ENCODE data around the gene B4GALNT4.
"Not testable (repeated sequence)": the region's sequence is repeated elsewhere in the genome, so short reads cannot be mapped to it uniquely, and the experiment has no call there.

B4GALNT4 gene

DNA sequence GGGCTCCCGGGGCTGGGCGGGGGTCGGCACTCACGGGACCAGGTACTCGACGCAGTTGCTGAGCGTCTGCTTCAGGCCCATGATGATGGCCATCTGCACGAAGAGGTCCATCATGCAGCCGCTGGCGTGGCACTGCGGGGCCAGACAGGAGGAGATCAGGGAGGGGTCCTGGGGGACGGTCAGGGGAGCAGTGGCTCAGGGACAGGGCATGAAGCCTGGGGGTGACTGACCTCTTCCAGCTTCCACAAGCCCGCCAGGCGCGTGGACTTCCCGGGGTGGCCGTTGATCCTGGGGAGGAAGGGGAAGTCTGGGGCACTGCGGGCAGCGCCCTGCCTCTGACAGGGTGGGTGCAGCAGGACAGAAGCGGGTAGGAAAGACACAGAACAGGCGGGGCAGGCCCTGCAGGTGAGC is 51.6 kb downstream of the B4GALNT4 start:
- no peak for DNase-seq (ENCODE audit: low read depth)

DNA sequence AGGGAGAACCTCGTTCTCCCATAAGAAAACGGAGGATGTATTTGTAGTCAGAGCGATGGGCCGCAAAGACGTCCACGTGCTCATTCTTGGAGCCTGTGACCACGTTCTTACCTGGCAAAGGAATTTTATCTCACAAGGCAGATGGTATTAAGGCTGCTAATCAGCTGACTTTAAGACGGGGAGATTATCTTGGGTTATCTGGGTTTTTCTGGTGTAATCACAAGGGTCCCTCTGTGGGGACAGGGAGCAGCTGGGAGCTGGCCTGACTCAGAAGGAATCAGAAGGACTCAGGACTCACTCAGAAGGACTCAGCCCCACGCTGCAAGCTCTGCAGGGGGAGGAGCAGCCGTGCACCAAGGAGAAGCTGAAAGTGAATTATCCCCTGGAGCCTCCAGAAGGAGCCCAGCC is 53.0 kb downstream of the B4GALNT4 start:
- no peak for DNase-seq (ENCODE audit: low read depth)

DNA sequence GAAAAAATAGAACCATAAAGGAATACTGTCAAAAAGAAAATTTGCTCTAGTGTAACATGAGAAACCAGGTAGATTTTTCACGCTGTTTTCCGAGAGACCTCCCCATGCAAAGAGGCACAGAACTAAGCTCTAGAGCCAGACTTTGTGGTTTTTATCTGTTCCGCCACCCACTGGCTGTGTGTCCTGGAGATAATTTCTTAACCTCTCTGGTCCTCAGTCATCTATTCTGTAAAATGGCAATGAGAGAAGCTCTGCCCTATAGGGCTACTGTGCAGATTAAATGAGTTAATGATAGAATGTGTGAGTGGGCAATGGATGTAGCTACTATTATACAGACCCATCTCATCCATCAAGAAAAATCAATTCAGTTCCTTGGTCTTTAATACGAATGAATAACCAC is 54.9 kb downstream of the B4GALNT4 start:
- no peak for DNase-seq (ENCODE audit: low read depth)

DNA sequence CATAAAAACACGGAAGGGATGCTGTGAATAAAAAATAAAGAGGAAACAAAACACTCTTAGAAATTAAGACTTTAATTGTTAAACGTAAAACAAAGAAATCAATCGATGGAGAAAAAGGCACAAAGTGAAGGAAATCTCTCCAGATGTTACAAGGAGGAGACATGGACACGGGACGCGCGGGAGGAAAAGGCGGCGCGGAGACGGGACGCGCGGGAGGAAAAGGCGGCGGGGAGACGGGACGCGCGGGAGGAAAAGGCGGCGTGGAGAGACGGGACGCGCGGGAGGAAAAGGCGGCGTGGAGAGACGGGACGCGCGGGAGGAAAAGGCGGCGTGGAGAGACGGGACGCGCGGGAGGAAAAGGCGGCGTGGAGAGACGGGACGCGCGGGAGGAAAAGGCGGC is 55.5 kb downstream of the B4GALNT4 start:
- DNase-seq (ENCODE audit: low read depth): not testable (repeated sequence)

DNA sequence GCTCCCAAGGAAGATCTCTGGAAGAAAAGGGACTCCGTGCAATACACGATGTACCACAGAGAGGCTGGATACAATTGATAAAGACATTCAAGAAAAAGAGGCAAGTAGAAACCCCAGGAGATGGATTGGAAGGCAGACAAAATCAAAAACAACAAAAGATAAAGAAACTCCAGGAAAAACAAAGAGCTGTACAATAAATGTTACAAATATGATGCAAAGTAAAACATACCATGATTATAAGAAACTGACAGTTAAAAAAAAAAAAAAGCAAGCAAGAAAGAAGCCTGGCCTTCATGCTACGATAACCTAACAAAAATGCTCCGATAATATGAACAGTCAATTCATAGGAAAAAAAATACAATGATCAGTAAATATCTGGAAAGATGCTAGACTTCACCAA is 56.0 kb downstream of the B4GALNT4 start:
- no peak for DNase-seq (ENCODE audit: low read depth)

DNA sequence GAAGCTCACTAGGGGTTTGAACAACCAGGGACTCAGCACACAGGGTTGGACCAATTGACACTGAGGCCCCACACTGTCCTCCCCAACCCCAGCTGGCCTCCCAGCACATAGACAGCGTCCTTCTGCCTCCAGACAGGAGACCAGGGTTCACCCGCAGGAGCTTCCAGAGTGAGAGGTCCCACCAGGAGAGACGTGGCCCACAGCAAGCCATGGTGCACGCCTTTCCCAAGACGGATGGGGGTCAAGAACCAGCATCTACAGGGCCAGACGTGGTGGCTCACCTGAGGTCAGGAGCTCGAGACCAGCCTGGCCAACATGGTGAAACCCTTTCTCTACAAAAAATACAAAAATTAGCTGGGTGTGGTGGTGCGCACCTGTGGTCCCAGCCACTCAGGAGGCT is 57.6 kb downstream of the B4GALNT4 start:
- no peak for DNase-seq (ENCODE audit: low read depth)

DNA sequence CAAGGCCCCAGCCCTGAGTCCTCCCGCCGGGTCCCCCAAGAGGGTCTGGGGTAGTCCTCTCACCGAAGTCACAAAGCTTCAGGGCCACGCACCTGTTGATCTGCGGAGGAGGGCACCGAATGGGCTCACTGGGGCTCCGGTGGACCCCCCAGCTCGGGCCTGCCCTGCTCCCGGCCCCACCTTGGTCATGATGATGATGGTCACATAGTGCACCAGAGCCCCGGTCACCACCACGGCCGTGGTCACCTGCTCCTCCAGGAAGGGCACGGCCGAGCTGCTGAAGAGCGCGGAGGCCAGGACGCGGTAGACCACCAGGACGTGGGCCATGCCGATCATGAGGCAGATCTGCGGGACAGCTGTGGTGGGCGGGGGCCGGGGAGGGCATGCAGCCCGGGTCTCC is 59.0 kb downstream of the B4GALNT4 start:
- DNase-seq (ENCODE audit: low read depth): no peak

DNA sequence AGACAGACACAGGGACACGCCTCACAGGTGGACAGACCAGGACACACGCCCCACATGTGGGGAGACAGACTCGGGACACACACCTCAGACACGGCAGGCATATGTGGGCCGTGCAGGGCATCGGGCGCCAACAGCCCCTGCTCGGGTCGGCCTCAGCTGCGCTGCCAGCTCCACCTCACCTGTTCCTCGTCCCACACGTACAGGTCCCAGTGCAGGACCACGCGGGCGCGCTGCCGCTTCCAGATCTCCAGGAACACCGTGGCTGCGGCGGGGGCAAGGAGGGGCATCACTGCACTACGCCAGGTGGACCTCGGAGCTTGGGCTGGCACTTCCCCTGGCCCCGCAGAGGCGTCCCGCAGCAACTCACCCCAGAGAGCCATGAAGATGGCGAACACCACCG is 60.1 kb downstream of the B4GALNT4 start:
- no peak for DNase-seq (ENCODE audit: low read depth)

DNA sequence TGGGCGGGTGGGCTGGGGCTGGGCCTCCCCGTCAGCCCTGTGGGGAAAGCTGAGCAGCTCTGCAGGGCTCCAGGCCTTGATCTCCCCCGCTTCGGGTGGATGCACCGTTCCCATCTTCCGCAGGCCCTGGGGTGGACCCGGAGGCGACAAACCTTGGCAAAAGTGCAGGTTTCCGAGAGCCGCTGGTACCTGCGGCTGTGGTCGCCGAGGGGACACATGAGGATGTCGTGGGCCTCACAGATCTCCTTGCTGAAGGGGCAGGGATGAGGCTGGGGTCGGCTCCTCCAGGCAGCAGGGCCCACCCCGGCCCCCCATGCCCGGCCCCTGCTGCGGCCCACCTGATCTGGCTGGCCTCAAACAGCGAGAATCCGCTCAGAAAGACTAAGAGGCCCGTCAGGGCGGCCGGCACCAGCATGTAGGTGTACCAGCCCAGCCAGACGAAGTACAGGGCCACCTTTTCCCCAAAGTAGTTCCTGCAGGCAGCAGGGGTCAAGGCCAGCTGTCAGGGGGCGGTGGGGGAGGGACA is 60.7 kb downstream of the B4GALNT4 start:
- no peak for DNase-seq (ENCODE audit: low read depth)
